CD8-positive, alpha-beta memory T cell (primary cell): ENCODE data around the gene E2F2. TPM values are rescaled to one million over a fixed set of nuclear protein-coding genes. Genes with fewer than 3 reads are reported as not detected.

Experiments
- CTCF ChIA-PET: fragments of 350-600 bp; sonication (Branson Sonifier 250); formaldehyde crosslinking; loops from one replicate; lab custom pipeline; 2021; ENCODE audit warnings: antibody characterized with exemption; lab: Charles Lee
- POLR2A ChIA-PET: fragments of 350-600 bp; sonication (Branson Sonifier 250); formaldehyde crosslinking; loops from one replicate; lab custom pipeline; 2021; ENCODE audit warnings: antibody characterized with exemption; lab: Charles Lee
- DNase-seq, 5 donors: peaks; one replicate each; pipeline versions ENCODE4 v3.0.0 to v3.0.0-alpha.2; 2020 to 2022; ENCODE audit warnings: mixed read lengths in 1 of 5
- H3K27ac ChIP-seq: one replicate; pipeline ENCODE4 v1.7.0; 2013; ENCODE audit warnings: low read depth, mild to moderate bottlenecking, low read length, moderate library complexity
- H3K27me3 ChIP-seq: 2 replicates; pipeline ENCODE4 v1.7.0; 2013; ENCODE audit warnings: low read length, mild to moderate bottlenecking; ENCODE audit not compliant: insufficient read depth, poor library complexity, severe bottlenecking
- H3K36me3 ChIP-seq: 2 replicates; pipeline ENCODE4 v1.7.0; 2013; ENCODE audit warnings: mild to moderate bottlenecking, low read length, moderate library complexity; ENCODE audit not compliant: insufficient read depth
- H3K4me1 ChIP-seq: 2 replicates; pipeline ENCODE4 v1.7.0; 2013; ENCODE audit warnings: mild to moderate bottlenecking, low read length, moderate library complexity; ENCODE audit not compliant: insufficient read depth
- H3K4me3 ChIP-seq: 2 replicates; pipeline ENCODE4 v1.7.0; 2013; ENCODE audit warnings: mild to moderate bottlenecking, low read length
- H3K9me3 ChIP-seq: 2 replicates; pipeline ENCODE4 v1.7.0; 2013; ENCODE audit warnings: mild to moderate bottlenecking, low read length
- H3K27ac Mint-ChIP-seq, 8 donors: one replicate each; pipeline ENCODE4 v1.8.0; 2020 to 2021; ENCODE audit warnings: mixed read lengths in 8 of 8, mild to moderate bottlenecking in 6 of 8, inconsistent platforms in 3 of 8, moderate library complexity in 3 of 8
- H3K27me3 Mint-ChIP-seq, 2 donors: one replicate each; pipeline ENCODE4 v1.8.0; 2020 to 2021; ENCODE audit warnings: mixed read lengths in 2 of 2, mild to moderate bottlenecking in 1 of 2, moderate library complexity in 1 of 2
- H3K36me3 Mint-ChIP-seq, 3 donors: one replicate each; pipeline ENCODE4 v1.8.0; 2020 to 2021; ENCODE audit warnings: mixed read lengths in 3 of 3, inconsistent platforms in 1 of 3, mild to moderate bottlenecking in 1 of 3
- H3K4me1 Mint-ChIP-seq, 3 donors: one replicate each; pipeline ENCODE4 v1.8.0; 2020 to 2021; ENCODE audit warnings: mixed read lengths in 3 of 3, inconsistent platforms in 1 of 3, mild to moderate bottlenecking in 1 of 3
- H3K4me3 Mint-ChIP-seq, 7 donors: one replicate each; pipeline ENCODE4 v1.8.0; 2020 to 2021; ENCODE audit warnings: mixed read lengths in 7 of 7, mild to moderate bottlenecking in 6 of 7, moderate library complexity in 4 of 7, inconsistent platforms in 2 of 7
- H3K9me3 Mint-ChIP-seq, 5 donors: one replicate each; pipeline ENCODE4 v1.8.0; 2020 to 2022; ENCODE audit warnings: mixed read lengths in 5 of 5, mild to moderate bottlenecking in 3 of 5, moderate library complexity in 2 of 5, inconsistent platforms in 1 of 5
- polyA plus RNA-seq: library from polyadenylated mRNA; unstranded; fragments of 300-500 nt; fragmentation: Illumina TruSeq; gene quantifications from one replicate; pipeline ENCODE4 v1.2.3, GENCODE V29; 2021
- total RNA-seq, 2 experiments: library from RNA; stranded (reverse); gene quantifications; one replicate each; pipeline ENCODE4 v1.2.3, GENCODE V29; 2021

The E2F2 gene
- total and polyA plus RNA-seq, 3 experiments from 2014 or later: 0.76 to 19.6 (median 19.1) TPM

DNA sequence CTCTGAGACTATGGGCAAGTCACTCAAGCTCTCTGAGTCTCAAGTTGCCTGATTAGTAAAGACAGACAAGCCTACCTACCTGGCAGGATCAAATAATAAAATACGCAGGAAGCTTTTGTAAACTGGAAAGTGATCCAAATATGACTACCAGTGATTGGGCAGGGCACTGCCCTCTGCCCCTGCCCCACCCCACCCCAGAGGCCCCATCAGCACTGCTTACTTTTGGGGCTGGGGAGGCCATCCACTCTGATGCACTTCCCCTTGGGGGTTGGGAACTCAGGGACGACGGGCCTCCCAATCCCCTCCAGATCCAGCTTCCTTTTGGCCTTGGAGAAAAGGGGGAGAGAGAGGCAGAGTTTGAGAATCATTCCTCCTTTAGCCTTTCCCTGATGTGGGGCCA is 6.9 kb downstream of the E2F2 start:
- H3K36me3 Mint-ChIP-seq: peaks cover 0 to 2% (median 0%) of the 10 kb centered on the region in 3 donors

DNA sequence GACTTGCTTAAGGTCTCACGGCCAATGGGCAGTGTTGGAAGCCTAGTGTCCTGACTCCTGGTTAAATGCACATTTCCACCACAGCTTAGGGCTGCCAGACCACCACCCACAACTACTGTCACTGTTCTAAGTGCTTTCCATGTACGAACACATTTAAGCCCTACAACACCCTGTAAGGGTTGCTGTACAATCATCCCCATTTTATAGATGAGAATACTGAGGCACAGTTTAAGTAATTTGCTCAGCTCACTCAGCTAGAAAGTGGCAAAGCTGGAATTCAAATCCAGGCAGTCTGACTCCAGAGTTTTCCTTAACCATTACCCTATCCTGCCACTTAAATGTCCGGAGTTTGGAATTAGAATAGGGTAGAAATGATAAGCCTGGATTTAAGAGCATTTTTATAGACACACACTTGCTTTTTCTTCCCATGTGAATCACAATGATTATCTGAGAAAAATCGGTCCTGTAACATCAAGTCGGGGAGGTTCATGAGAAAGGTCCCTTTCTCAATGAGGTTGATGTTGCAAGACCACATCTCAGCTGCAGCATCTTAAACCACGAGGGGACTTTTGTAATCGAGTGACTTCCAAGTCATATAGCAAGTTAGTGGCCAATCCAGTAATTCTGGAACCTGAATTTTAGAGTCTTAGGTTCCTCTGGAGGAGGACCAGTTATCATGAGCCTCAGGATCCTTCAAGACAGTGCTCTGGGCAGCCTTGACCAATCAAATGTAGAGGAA is 8.6 kb downstream of the E2F2 start:
- ChIA-PET POLR2A (interaction anchor here (0.7 kb wide), 1 partner anchor 32 kb away, joined by 3 read pairs; no protein-coding TSS in a partner anchor), CTCF (interaction anchor here (0.7 to 34.1 kb wide), 2 partner anchors 23 to 24 kb away, joined by 3 to 588 read pairs; no protein-coding TSS in a partner anchor)
- H3K36me3 Mint-ChIP-seq: peaks cover 0 to 3% (median 0%) of the 10 kb centered on the region in 3 donors
- Histone ChIP-seq H3K27ac (no peak overlapping the region), H3K36me3 (no peaks in the 10 kb centered on the region), H3K9me3 (no peaks in the 10 kb centered on the region), H3K4me3 (no peak overlapping the region), H3K4me1 (peaks cover 36% of the 10 kb centered on the region), H3K27me3 (no peaks in the 10 kb centered on the region)
- no peaks in the 10 kb centered on the region for H3K27me3 Mint-ChIP-seq
- no peaks in the 10 kb centered on the region for H3K9me3 Mint-ChIP-seq
- peak overlapping the region; percentile 60 to 90 (median 82) for H3K27ac Mint-ChIP-seq
- DNase-seq: no peak
- H3K4me1 Mint-ChIP-seq: peaks cover 34 to 61% (median 54%) of the 10 kb centered on the region in 3 donors
- no peak overlapping the region for H3K4me3 Mint-ChIP-seq

More for the DNA sequence above, 6.9 kb downstream of the E2F2 start:
- no peak overlapping the region for H3K4me3 ChIP-seq
- no peaks in the 10 kb centered on the region for H3K9me3 ChIP-seq
- no peak overlapping the region for H3K27ac ChIP-seq
- CTCF ChIA-PET: interaction anchor here (1.1 to 34.1 kb wide), 5 partner anchors 15 to 113 kb away, joined by 3 to 588 read pairs (median 5); partner anchors contain the start of gene ASAP3
- peaks cover 54% of the 10 kb centered on the region for H3K4me1 ChIP-seq
- H3K4me3 Mint-ChIP-seq: peak overlapping the region in 5 of 7 donors; percentile 29 to 86 (median 39)
- POLR2A ChIA-PET: interaction anchor here (0.6 kb wide), 2 partner anchors 18 to 264 kb away, joined by 3 to 5 read pairs; no protein-coding TSS in a partner anchor
- no peaks in the 10 kb centered on the region for H3K36me3 ChIP-seq
- H3K4me1 Mint-ChIP-seq: peaks cover 52 to 76% (median 71%) of the 10 kb centered on the region in 3 donors
- no peaks in the 10 kb centered on the region for H3K27me3 Mint-ChIP-seq
- H3K9me3 Mint-ChIP-seq: no peaks in the 10 kb centered on the region
- no peak for DNase-seq
- H3K27me3 ChIP-seq: no peaks in the 10 kb centered on the region
- H3K27ac Mint-ChIP-seq: peak overlapping the region; percentile 43 to 97 (median 93)

DNA sequence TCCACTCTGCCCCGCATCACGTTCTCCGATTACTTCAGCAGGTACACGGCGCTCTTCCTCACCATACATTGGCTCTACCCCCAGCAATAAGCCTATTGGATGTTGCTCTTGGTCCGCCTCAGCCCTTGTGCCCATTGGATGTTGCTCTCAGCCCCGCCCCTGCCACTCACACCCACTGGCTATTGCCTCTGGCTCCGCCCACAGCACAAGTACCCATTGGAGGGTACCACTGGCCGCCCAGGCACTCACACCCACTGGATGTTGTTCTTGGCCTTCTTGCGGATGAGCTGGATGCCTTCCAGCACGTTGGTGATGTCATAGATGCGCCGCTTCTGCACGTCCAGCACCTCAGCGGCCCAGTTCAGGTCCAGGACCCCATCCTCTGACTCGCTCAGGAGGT is 9.4 kb downstream of the E2F2 start:
- H3K27ac Mint-ChIP-seq: peak overlapping the region in 4 of 8 donors; percentile 67 to 90 (median 84)
- peaks cover 26 to 56% (median 45%) of the 10 kb centered on the region in 3 donors for H3K4me1 Mint-ChIP-seq
- Histone ChIP-seq H3K4me1 (peaks cover 28% of the 10 kb centered on the region), H3K27ac (no peak overlapping the region), H3K9me3 (no peaks in the 10 kb centered on the region), H3K4me3 (no peak overlapping the region), H3K27me3 (no peaks in the 10 kb centered on the region), H3K36me3 (no peaks in the 10 kb centered on the region)
- no peak for DNase-seq
- H3K36me3 Mint-ChIP-seq: peaks cover 0 to 3% (median 0%) of the 10 kb centered on the region in 3 donors
- H3K27me3 Mint-ChIP-seq: no peaks in the 10 kb centered on the region
- H3K9me3 Mint-ChIP-seq: no peaks in the 10 kb centered on the region
- POLR2A ChIA-PET: no interaction called here
- no peak overlapping the region for H3K4me3 Mint-ChIP-seq
- CTCF ChIA-PET: interaction anchor here (1.0 to 34.1 kb wide), 2 partner anchors 18 to 24 kb away, joined by 3 to 588 read pairs; no protein-coding TSS in a partner anchor

DNA sequence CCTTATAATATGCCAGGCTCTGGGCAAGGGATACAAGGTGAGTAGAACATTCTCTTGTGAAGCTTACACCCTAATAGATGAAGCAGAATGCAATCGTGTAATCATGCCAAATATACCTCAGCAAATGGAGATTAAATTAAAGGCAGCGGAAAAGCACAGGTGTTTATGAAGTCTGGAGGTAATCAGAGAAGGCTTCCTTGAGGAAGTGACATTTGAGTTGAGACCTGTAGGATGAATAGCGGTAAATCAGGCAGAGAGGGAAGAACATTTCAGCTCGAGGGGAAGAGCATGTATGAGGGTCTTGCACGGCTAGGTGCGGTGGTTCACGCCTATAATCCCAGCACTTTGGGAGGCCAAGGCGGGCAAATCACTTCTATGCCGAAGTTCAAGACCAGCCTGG is 13.5 kb downstream of the E2F2 start:
- Histone ChIP-seq H3K9me3 (no peaks in the 10 kb centered on the region), H3K27me3 (no peaks in the 10 kb centered on the region), H3K27ac (no peak overlapping the region), H3K4me3 (no peak overlapping the region), H3K36me3 (no peaks in the 10 kb centered on the region), H3K4me1 (no peaks in the 10 kb centered on the region)
- peaks cover 2 to 18% (median 7%) of the 10 kb centered on the region in 3 donors for H3K4me1 Mint-ChIP-seq
- ChIA-PET POLR2A (no interaction called here), CTCF (interaction anchor here (1.4 to 34.1 kb wide), 3 partner anchors 20 to 120 kb away, joined by 5 to 588 read pairs (median 5); no protein-coding TSS in a partner anchor)
- H3K27ac Mint-ChIP-seq: peak overlapping the region in 3 of 8 donors; percentile 5 to 73 (median 52)
- no peaks in the 10 kb centered on the region for H3K9me3 Mint-ChIP-seq
- H3K27me3 Mint-ChIP-seq: no peaks in the 10 kb centered on the region
- peaks cover 0 to 5% (median 0%) of the 10 kb centered on the region in 3 donors for H3K36me3 Mint-ChIP-seq
- no peak overlapping the region for H3K4me3 Mint-ChIP-seq
- DNase-seq: no peak

DNA sequence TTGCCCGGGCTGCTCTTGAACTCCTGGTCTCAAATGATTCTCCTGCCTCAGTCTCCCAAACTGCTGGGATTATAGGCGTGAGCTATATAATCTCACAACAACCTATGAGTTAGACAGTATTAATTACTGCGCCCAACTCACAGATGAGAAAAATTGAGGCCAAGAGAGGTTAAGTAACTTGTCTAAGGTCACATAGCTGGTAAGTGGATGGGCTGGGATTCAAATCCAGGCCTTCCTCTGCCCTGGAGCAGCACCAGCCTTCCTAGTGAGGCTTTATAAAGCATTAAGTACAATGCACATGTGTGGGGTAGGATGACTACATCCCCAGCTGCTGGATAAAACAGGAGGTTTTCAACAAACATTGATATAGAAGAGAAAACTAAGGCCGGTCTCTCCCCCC is 15.1 kb downstream of the E2F2 start:
- H3K36me3 Mint-ChIP-seq: peaks cover 0 to 4% (median 0%) of the 10 kb centered on the region in 3 donors
- Histone ChIP-seq H3K4me1 (no peaks in the 10 kb centered on the region), H3K27ac (no peak overlapping the region), H3K4me3 (no peak overlapping the region), H3K27me3 (no peaks in the 10 kb centered on the region), H3K9me3 (no peaks in the 10 kb centered on the region), H3K36me3 (no peaks in the 10 kb centered on the region)
- H3K27me3 Mint-ChIP-seq: no peaks in the 10 kb centered on the region
- no peak overlapping the region for H3K27ac Mint-ChIP-seq
- no peak for DNase-seq
- ChIA-PET CTCF (interaction anchor here (0.8 to 34.1 kb wide), 7 partner anchors 12 to 121 kb away, joined by 3 to 588 read pairs (median 6); no protein-coding TSS in a partner anchor), POLR2A (no interaction called here)
- no peaks in the 10 kb centered on the region for H3K9me3 Mint-ChIP-seq
- H3K4me1 Mint-ChIP-seq: peaks cover 0 to 6% (median 2%) of the 10 kb centered on the region in 3 donors
- no peak overlapping the region for H3K4me3 Mint-ChIP-seq

DNA sequence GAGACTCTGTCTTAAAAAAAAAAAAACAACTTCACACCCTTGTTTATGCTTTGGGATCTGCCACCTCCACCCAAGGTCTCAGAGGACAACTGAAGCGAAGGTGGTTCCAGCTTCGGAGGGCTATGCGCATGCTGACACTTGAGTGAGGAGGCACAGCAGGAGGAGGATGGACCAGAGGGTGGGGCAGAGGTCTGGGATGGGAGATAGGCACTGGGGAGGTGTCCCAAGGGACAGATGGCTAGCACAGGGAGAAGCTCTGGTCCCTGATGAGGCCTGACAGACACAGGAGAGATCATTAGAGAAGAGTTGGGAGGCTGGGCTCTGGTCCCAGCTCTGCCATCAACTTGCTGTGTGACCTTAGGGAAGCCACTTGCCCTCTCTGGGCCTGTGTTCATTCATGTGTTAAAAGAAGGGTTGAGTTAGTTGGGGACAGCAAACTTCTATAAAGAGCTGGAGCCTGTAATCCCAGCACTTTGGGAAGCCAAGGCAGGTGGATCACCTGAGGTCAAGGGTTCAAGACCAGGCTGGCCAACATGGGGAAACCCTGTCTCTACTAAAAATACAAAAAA is 16.8 kb downstream of the E2F2 start:
- Mint-ChIP-seq H3K4me1 (peaks cover 0 to 6% (median 2%) of the 10 kb centered on the region in 3 donors), H3K27me3 (no peaks in the 10 kb centered on the region), H3K36me3 (peaks cover 0 to 5% (median 0%) of the 10 kb centered on the region in 3 donors), H3K9me3 (no peaks in the 10 kb centered on the region), H3K4me3 (no peak overlapping the region), H3K27ac (no peak overlapping the region)
- Histone ChIP-seq H3K4me3 (no peak overlapping the region), H3K9me3 (no peaks in the 10 kb centered on the region), H3K4me1 (no peaks in the 10 kb centered on the region), H3K27me3 (no peaks in the 10 kb centered on the region), H3K36me3 (no peaks in the 10 kb centered on the region), H3K27ac (no peak overlapping the region)
- POLR2A ChIA-PET: interaction anchor here (0.6 to 1.2 kb wide), 2 partner anchors 14 to 17 kb away, joined by 3 to 4 read pairs; partner anchors contain the start of gene E2F2
- DNase-seq: no peak
- CTCF ChIA-PET: interaction anchor here (1.1 to 34.1 kb wide), 4 partner anchors 11 to 123 kb away, joined by 5 to 588 read pairs (median 8); no protein-coding TSS in a partner anchor

DNA sequence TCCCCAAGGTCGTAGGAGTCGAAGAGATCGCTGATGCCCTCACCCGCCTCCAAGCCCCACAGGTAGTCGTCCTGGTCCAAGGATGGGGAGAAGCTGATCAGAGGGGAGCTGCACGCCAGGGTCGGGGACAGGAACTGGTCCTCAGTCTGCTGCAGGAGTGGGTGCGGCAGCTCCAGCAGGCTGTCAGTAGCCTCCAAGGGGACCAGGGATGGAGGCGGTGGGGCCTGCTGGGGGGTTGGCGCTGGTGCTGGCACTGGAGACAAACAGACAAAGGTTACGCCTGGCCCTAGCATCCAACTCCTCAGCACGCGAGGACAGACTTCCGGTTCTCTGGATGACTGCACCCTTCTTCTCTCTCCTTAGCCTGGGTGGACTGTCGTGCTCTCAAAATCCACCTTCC is 21.1 kb downstream of the E2F2 start:
- H3K4me3 ChIP-seq: no peak overlapping the region
- H3K9me3 ChIP-seq: no peaks in the 10 kb centered on the region
- no peaks in the 10 kb centered on the region for H3K36me3 ChIP-seq
- H3K27me3 Mint-ChIP-seq: no peaks in the 10 kb centered on the region
- peaks cover 0 to 4% (median 0%) of the 10 kb centered on the region in 3 donors for H3K36me3 Mint-ChIP-seq
- POLR2A ChIA-PET: no interaction called here
- no peak for DNase-seq
- CTCF ChIA-PET: interaction anchor here (1.4 kb wide), 1 partner anchor 15 kb away, joined by 6 read pairs; no protein-coding TSS in a partner anchor
- no peak overlapping the region for H3K27ac ChIP-seq
- H3K4me1 ChIP-seq: no peaks in the 10 kb centered on the region
- H3K4me1 Mint-ChIP-seq: no peaks in the 10 kb centered on the region
- H3K9me3 Mint-ChIP-seq: no peaks in the 10 kb centered on the region
- peak overlapping the region in 1 of 8 donors; percentile 95 for H3K27ac Mint-ChIP-seq
- H3K27me3 ChIP-seq: no peaks in the 10 kb centered on the region
- no peak overlapping the region for H3K4me3 Mint-ChIP-seq
